H9 (cell line): ENCODE data around the gene MYO1C. TPM values are rescaled to one million over a fixed set of nuclear protein-coding genes. Genes with fewer than 3 reads are reported as not detected.

Experiments used
- DNase-seq: peaks from one replicate; pipeline ENCODE4 v3.0.0-alpha.2; 2017
- H2AFZ ChIP-seq: one replicate; pipeline ENCODE4 v1.6.1; 2013; ENCODE audit warnings: mild to moderate bottlenecking, low read length, control low read depth, moderate library complexity
- H2AK5ac ChIP-seq: 2 replicates; pipeline ENCODE4 v1.6.1; 2013; ENCODE audit warnings: low read length, control low read depth, mixed read lengths; ENCODE audit not compliant: insufficient read length
- H2BK120ac ChIP-seq: one replicate; pipeline ENCODE4 v1.6.1; 2013; ENCODE audit warnings: low read depth, mild to moderate bottlenecking, low read length, control low read depth, inconsistent platforms; ENCODE audit not compliant: poor library complexity, severe bottlenecking
- H2BK12ac ChIP-seq: 2 replicates; pipeline ENCODE4 v1.6.1; 2013; ENCODE audit warnings: low read length, control low read depth, mixed read lengths, low read depth; ENCODE audit not compliant: insufficient read length
- H2BK15ac ChIP-seq: 2 replicates; pipeline ENCODE4 v1.6.1; 2013; ENCODE audit warnings: low read depth, low read length, control low read depth
- H2BK20ac ChIP-seq: one replicate; pipeline ENCODE4 v1.6.1; 2013; ENCODE audit warnings: low read depth, mild to moderate bottlenecking, low read length, control low read depth, inconsistent platforms; ENCODE audit not compliant: poor library complexity, severe bottlenecking
- H2BK5ac ChIP-seq: 2 replicates; pipeline ENCODE4 v1.6.1; 2013; ENCODE audit warnings: low read length, control low read depth, mixed read lengths; ENCODE audit not compliant: insufficient read length
- H3K14ac ChIP-seq: 2 replicates; pipeline ENCODE4 v1.6.1; 2013; ENCODE audit warnings: low read length, control low read depth; ENCODE audit not compliant: insufficient read depth
- H3K18ac ChIP-seq: 2 replicates; pipeline ENCODE4 v1.6.1; 2013; ENCODE audit warnings: low read depth, mild to moderate bottlenecking, mixed read lengths, low read length, control low read depth; ENCODE audit not compliant: insufficient read length
- H3K23ac ChIP-seq: 2 replicates; pipeline ENCODE4 v1.6.1; 2013; ENCODE audit warnings: low read length, control low read depth, mixed read lengths, low read depth; ENCODE audit not compliant: insufficient read length
- H3K23me2 ChIP-seq: 2 replicates; pipeline ENCODE4 v1.6.1; 2013; ENCODE audit warnings: low read depth, mild to moderate bottlenecking, mixed read lengths, low read length, control low read depth; ENCODE audit not compliant: insufficient read length, poor library complexity, severe bottlenecking
- H3K27ac ChIP-seq: 2 replicates; pipeline ENCODE4 v1.5.1; 2013; ENCODE audit warnings: low read length, control low read depth, mixed read lengths, low read depth; ENCODE audit not compliant: insufficient read length
- H3K27me3 ChIP-seq: 2 replicates; pipeline ENCODE4 v1.6.1; 2013; ENCODE audit warnings: low read length, control low read depth, inconsistent platforms; ENCODE audit not compliant: insufficient read depth
- H3K4ac ChIP-seq: 2 replicates; pipeline ENCODE4 v1.6.1; 2013; ENCODE audit warnings: low read depth, mild to moderate bottlenecking, control low read depth, inconsistent platforms, low read length, moderate library complexity
- H3K4me1 ChIP-seq: 2 replicates; pipeline ENCODE4 v1.6.1; 2013; ENCODE audit warnings: low read length, control low read depth, inconsistent platforms; ENCODE audit not compliant: insufficient read depth
- H3K4me2 ChIP-seq: 2 replicates; pipeline ENCODE4 v1.6.1; 2013; ENCODE audit warnings: low read length, control low read depth, mixed read lengths; ENCODE audit not compliant: insufficient read length, insufficient read depth
- H3K56ac ChIP-seq: 2 replicates; pipeline ENCODE4 v1.6.1; 2013; ENCODE audit warnings: low read depth, mild to moderate bottlenecking, mixed read lengths, low read length, control low read depth; ENCODE audit not compliant: insufficient read length
- H3K79me1 ChIP-seq: 2 replicates; pipeline ENCODE4 v1.6.1; 2013; ENCODE audit warnings: low read depth, mild to moderate bottlenecking, moderate library complexity, low read length, control low read depth, inconsistent platforms; ENCODE audit not compliant: insufficient read depth, poor library complexity, severe bottlenecking
- H3K79me2 ChIP-seq: 2 replicates; pipeline ENCODE4 v1.6.1; 2013; ENCODE audit warnings: low read length, control low read depth, inconsistent platforms; ENCODE audit not compliant: insufficient read depth
- H3K9ac ChIP-seq: 2 replicates; pipeline ENCODE4 v1.6.1; 2013; ENCODE audit warnings: low read length, control low read depth, mixed read lengths; ENCODE audit not compliant: insufficient read length; ENCODE audit errors: extremely low read depth
- H3K9me3 ChIP-seq: one replicate; pipeline ENCODE4 v1.6.1; 2013; ENCODE audit warnings: low read depth, low read length, inconsistent platforms; ENCODE audit not compliant: control insufficient read depth
- H3T11ph ChIP-seq: one replicate; pipeline ENCODE4 v1.6.1; 2013; ENCODE audit warnings: mild to moderate bottlenecking, low read length, control low read depth, inconsistent platforms
- H4K20me1 ChIP-seq: one replicate; pipeline ENCODE4 v1.6.1; 2013; ENCODE audit not compliant: control insufficient read depth, insufficient read length, insufficient read depth
- H4K5ac ChIP-seq: 2 replicates; pipeline ENCODE4 v1.6.1; 2013; ENCODE audit warnings: low read depth, mild to moderate bottlenecking, mixed read lengths, low read length, control low read depth; ENCODE audit not compliant: insufficient read length
- H4K8ac ChIP-seq: replicated peaks from 2 replicates; pipeline ENCODE4 v1.6.1; 2013; ENCODE audit warnings: low read length, control low read depth, mixed read lengths, low read depth; ENCODE audit not compliant: insufficient read length
- H4K91ac ChIP-seq: 2 replicates; pipeline ENCODE4 v1.6.1; 2013; ENCODE audit warnings: low read depth, mild to moderate bottlenecking, moderate library complexity, mixed read lengths, low read length, control low read depth; ENCODE audit not compliant: insufficient read length
- H3K27ac Mint-ChIP-seq, 3 experiments: 2 replicates in 2 of 3; 3 replicates in 1 of 3; pipeline ENCODE4 v1.8.0; 2020 to 2021; ENCODE audit warnings: mixed read lengths in 3 of 3, mild to moderate bottlenecking in 1 of 3, moderate library complexity in 1 of 3
- H3K27me3 Mint-ChIP-seq: 2 replicates; pipeline ENCODE4 v1.8.0; 2021; ENCODE audit warnings: low read depth, mild to moderate bottlenecking, moderate library complexity, mixed read lengths
- H3K36me3 Mint-ChIP-seq, 3 experiments: 2 replicates in 2 of 3; 3 replicates in 1 of 3; pipeline ENCODE4 v1.8.0; 2020 to 2021; ENCODE audit warnings: low read depth in 3 of 3, mixed read lengths in 3 of 3; ENCODE audit not compliant: insufficient read depth in 1 of 3
- H3K4me1 Mint-ChIP-seq, 2 experiments: 2 replicates each; pipeline ENCODE4 v1.8.0; 2020; ENCODE audit warnings: mixed read lengths in 2 of 2
- H3K4me3 Mint-ChIP-seq, 2 experiments: 2 replicates in 1 of 2; 3 replicates in 1 of 2; pipeline ENCODE4 v1.8.0; 2020 to 2021; ENCODE audit warnings: mild to moderate bottlenecking in 2 of 2, mixed read lengths in 2 of 2, moderate library complexity in 1 of 2
- H3K9me3 Mint-ChIP-seq, 2 experiments: 2 replicates in 1 of 2; 3 replicates in 1 of 2; pipeline ENCODE4 v1.8.0; 2020; ENCODE audit warnings: mild to moderate bottlenecking in 2 of 2, mixed read lengths in 2 of 2, moderate library complexity in 1 of 2
- WGBS: extraction: QIAGEN DNeasy Blood & Tissue Kit; methylation state at CpG from one replicate; pipeline ENCODE4 v1.1.7; 2013; ENCODE audit warnings: missing lambda C conversion rate, low lambda C conversion rate, mixed read lengths; ENCODE audit not compliant: insufficient read length; ENCODE audit errors: extremely low coverage; 5-methylcytosine and 5-hydroxymethylcytosine counted together
- total RNA-seq: library from RNA; stranded (reverse); gene quantifications from 2 replicates; pipeline ENCODE4 v1.2.1, GENCODE V29; 2021
- TF ChIP-seq, protein P1 (sequence below): fragments of 200-600 bp; sonication (generic); conservative IDR thresholded peaks from 3 replicates; pipeline ENCODE4 v1.8.0; 2021; ENCODE audit warnings: antibody characterized with exemption, mild to moderate bottlenecking

MYO1C gene
- total RNA-seq, 1 experiment from 2014 or later: 86.5 TPM

DNA sequence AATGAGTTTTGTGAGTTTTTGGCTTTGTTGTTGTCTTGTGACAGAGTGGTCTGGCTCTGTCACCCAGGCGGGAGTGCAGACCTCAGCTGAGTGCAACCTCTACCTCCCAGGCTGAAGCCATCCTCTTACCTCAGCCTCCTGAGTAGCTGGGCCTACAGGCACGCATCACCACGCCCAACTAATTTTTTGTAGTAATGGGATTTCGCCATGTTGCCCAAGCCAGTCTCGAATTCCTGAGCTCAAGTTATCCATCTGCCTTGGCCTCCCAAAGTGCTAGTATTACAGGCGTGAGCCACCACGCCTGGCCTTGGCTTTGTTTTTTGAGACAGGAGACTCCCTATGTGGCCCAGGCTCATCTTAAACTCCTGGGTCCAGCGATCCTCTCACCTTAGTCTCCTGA lies 51.6 kb downstream of the MYO1C start:
- no peak overlapping the region for H4K91ac ChIP-seq
- H2AFZ ChIP-seq: no peak overlapping the region
- DNase-seq: no peak
- H2BK12ac ChIP-seq: no peak overlapping the region
- H2BK15ac ChIP-seq: no peak overlapping the region
- TF ChIP-seq, protein P1, sequence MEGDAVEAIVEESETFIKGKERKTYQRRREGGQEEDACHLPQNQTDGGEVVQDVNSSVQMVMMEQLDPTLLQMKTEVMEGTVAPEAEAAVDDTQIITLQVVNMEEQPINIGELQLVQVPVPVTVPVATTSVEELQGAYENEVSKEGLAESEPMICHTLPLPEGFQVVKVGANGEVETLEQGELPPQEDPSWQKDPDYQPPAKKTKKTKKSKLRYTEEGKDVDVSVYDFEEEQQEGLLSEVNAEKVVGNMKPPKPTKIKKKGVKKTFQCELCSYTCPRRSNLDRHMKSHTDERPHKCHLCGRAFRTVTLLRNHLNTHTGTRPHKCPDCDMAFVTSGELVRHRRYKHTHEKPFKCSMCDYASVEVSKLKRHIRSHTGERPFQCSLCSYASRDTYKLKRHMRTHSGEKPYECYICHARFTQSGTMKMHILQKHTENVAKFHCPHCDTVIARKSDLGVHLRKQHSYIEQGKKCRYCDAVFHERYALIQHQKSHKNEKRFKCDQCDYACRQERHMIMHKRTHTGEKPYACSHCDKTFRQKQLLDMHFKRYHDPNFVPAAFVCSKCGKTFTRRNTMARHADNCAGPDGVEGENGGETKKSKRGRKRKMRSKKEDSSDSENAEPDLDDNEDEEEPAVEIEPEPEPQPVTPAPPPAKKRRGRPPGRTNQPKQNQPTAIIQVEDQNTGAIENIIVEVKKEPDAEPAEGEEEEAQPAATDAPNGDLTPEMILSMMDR: no peak
- H2AK5ac ChIP-seq: no peak overlapping the region
- H4K5ac ChIP-seq: no peak overlapping the region
- no peak overlapping the region for H2BK120ac ChIP-seq
- no peaks in the 10 kb centered on the region for H3K27me3 ChIP-seq
- no peak overlapping the region for H4K8ac ChIP-seq
- Mint-ChIP-seq H3K27me3 (no peaks in the 10 kb centered on the region), H3K4me1 (no peaks in the 10 kb centered on the region), H3K9me3 (no peaks in the 10 kb centered on the region), H3K4me3 (no peak overlapping the region), H3K27ac (no peak overlapping the region), H3K36me3 (peaks cover 9 to 24% (median 16%) of the 10 kb centered on the region in 3 experiments; a peak in 6 of 7 replicates)
- H2BK20ac ChIP-seq: no peak overlapping the region
- peaks cover 13% of the 10 kb centered on the region; the same call in 1 of the 2 replicates for H3K79me2 ChIP-seq
- no peak overlapping the region for H3K4ac ChIP-seq
- no peak overlapping the region for H2BK5ac ChIP-seq
- no peak overlapping the region for H3K23ac ChIP-seq
- no peak overlapping the region for H3K4me2 ChIP-seq
- no peak overlapping the region for H3K56ac ChIP-seq
- WGBS: no CpG with 5 or more reads among the region's 8 CpGs
- H3K23me2 ChIP-seq: no peaks in the 10 kb centered on the region
- no peak overlapping the region for H3T11ph ChIP-seq
- H3K18ac ChIP-seq: no peak overlapping the region
- H3K9me3 ChIP-seq: no peaks in the 10 kb centered on the region
- no peak overlapping the region for H3K27ac ChIP-seq
- no peaks in the 10 kb centered on the region for H4K20me1 ChIP-seq
- H3K14ac ChIP-seq: no peak overlapping the region
- H3K9ac ChIP-seq: no peak overlapping the region
- H3K79me1 ChIP-seq: peaks cover 2% of the 10 kb centered on the region
- no peaks in the 10 kb centered on the region for H3K4me1 ChIP-seq
